SK-N-SH (cell line): ENCODE results near the gene SMAD7. TPM values are rescaled to one million over a fixed set of nuclear protein-coding genes. Genes with fewer than 3 reads are reported as not detected.

Source experiments
- CTCF ChIA-PET: fragments of 300-600, 350-600 bp; formaldehyde crosslinking; extraction: SDS; loops from one replicate; lab custom pipeline; 2021; lab: Yijun Ruan, JAX
- POLR2A ChIA-PET: fragments of 350-600 bp; sonication (Branson Sonifier 250); formaldehyde crosslinking; extraction: SDS; loops from one replicate; lab custom pipeline; 2020; ENCODE audit warnings: antibody characterized with exemption, inconsistent platforms; lab: Yijun Ruan, JAX
- DNase-seq: peaks from one replicate; pipeline ENCODE4 v3.0.0; 2012
- H2AFZ ChIP-seq: fragments of 200-600 bp; sonication (generic); 2 replicates; pipeline ENCODE4 v1.8.1; 2016; ENCODE audit warnings: antibody characterized with exemption, mild to moderate bottlenecking, low read depth
- H3F3A ChIP-seq: fragments of 200-600 bp; sonication (generic); replicated peaks from 2 replicates; pipeline ENCODE3; 2016; ENCODE audit warnings: antibody characterized with exemption, mild to moderate bottlenecking; ENCODE audit not compliant: insufficient read depth
- H3K27ac ChIP-seq, 2 experiments: fragments of 200-500 bp in 1 of 2; fragments of 200-600 bp in 1 of 2; sonication (Bioruptor generic) in 1 of 2; sonication (generic), shearing (Covaris generic) in 1 of 2; 2 replicates each; pipeline versions ENCODE4 v1.5.1 to v1.6.1; 2014 to 2016; ENCODE audit warnings: low read depth in 2 of 2, inconsistent platforms in 1 of 2, low read length in 1 of 2, mild to moderate bottlenecking in 1 of 2, mixed read lengths in 1 of 2
- H3K27me3 ChIP-seq: fragments of 200-600 bp; sonication (generic), shearing (Covaris generic); 2 replicates; pipeline ENCODE4 v1.6.1; 2016; ENCODE audit warnings: mixed run types; ENCODE audit not compliant: insufficient read depth
- H3K36me3 ChIP-seq, 2 experiments: fragments of 200-500 bp in 1 of 2; fragments of 200-600 bp in 1 of 2; sonication (Bioruptor generic) in 1 of 2; sonication (generic) in 1 of 2; replicated peaks in 1 of 2; 2 replicates each; pipeline versions ENCODE3 to v1.5.1; 2014 to 2016; ENCODE audit warnings: low read length in 1 of 2, mild to moderate bottlenecking in 1 of 2; ENCODE audit not compliant: insufficient read depth in 2 of 2, control insufficient read depth in 1 of 2
- H3K4me1 ChIP-seq, 2 experiments: fragments of 200-500 bp in 1 of 2; fragments of 200-600 bp in 1 of 2; sonication (Bioruptor generic) in 1 of 2; sonication (generic), shearing (Covaris generic) in 1 of 2; 2 replicates each; pipeline versions ENCODE4 v1.5.1 to v1.6.1; 2014 to 2016; ENCODE audit warnings: low read depth in 1 of 2, low read length in 1 of 2, mixed run types in 1 of 2; ENCODE audit not compliant: insufficient read depth in 2 of 2, control insufficient read depth in 1 of 2
- H3K4me2 ChIP-seq: fragments of 200-600 bp; sonication (generic), shearing (Covaris generic); 2 replicates; pipeline ENCODE4 v1.6.1; 2017; ENCODE audit warnings: mixed run types
- H3K4me3 ChIP-seq, 2 experiments: fragments of 200-500 bp in 1 of 2; fragments of 200-600 bp in 1 of 2; sonication (Bioruptor generic) in 1 of 2; sonication (generic), shearing (Covaris generic) in 1 of 2; 2 replicates each; pipeline versions ENCODE4 v1.5.1 to v1.8.1; 2014 to 2016; ENCODE audit warnings: low read depth in 2 of 2, inconsistent platforms in 1 of 2, low read length in 1 of 2, mild to moderate bottlenecking in 1 of 2, mixed read lengths in 1 of 2, moderate library complexity in 1 of 2
- H3K79me2 ChIP-seq: fragments of 200-600 bp; sonication (generic); 2 replicates; pipeline ENCODE4 v1.8.1; 2017; ENCODE audit warnings: mild to moderate bottlenecking; ENCODE audit not compliant: insufficient read depth
- H3K9ac ChIP-seq: fragments of 200-600 bp; sonication (generic); 2 replicates; pipeline ENCODE4 v1.6.1; 2017; ENCODE audit warnings: mixed run types
- H3K9me2 ChIP-seq: fragments of 200-600 bp; sonication (generic); 2 replicates; pipeline ENCODE4 v1.6.1; 2017; ENCODE audit warnings: mixed run types
- H3K9me3 ChIP-seq: fragments of 200-600 bp; sonication (generic); 2 replicates; pipeline ENCODE4 v1.6.1; 2017; ENCODE audit warnings: mixed run types, mild to moderate bottlenecking, moderate library complexity
- H4K20me1 ChIP-seq: fragments of 200-600 bp; sonication (generic); 2 replicates; pipeline ENCODE4 v1.6.1; 2017; ENCODE audit warnings: mild to moderate bottlenecking, mixed run types; ENCODE audit not compliant: insufficient read depth
- ELF1 ChIP-seq: IDR thresholded peaks from 2 replicates; pipeline ENCODE4 v1.4.0; 2012
- EP300 ChIP-seq, 2 experiments: IDR thresholded peaks; 2 replicates each; pipeline versions ENCODE4 v1.4.0 to v1.6.1; 2012; ENCODE audit warnings: borderline replicate concordance in 1 of 2, low read depth in 1 of 2, low read length in 1 of 2
- EZH2phosphoT487 ChIP-seq: fragments of 200-600 bp; sonication (generic); IDR thresholded peaks from 2 replicates; pipeline ENCODE4 v1.6.1; 2017; ENCODE audit warnings: low read depth, mixed run types, mild to moderate bottlenecking, antibody characterized with exemption, moderate library complexity, borderline replicate concordance
- GATA2 ChIP-seq: sonication (generic); formaldehyde crosslinking; IDR thresholded peaks from 2 replicates; pipeline ENCODE4 v1.5.0; 2020; ENCODE audit warnings: mild to moderate bottlenecking, missing genetic modification reagents
- MEF2A ChIP-seq: IDR thresholded peaks from 2 replicates; pipeline ENCODE4 v1.4.0; 2012; ENCODE audit warnings: low read depth, borderline replicate concordance
- MXI1 ChIP-seq: IDR thresholded peaks from 2 replicates; pipeline ENCODE4 v1.6.1; 2012; ENCODE audit warnings: mild to moderate bottlenecking, low read depth, low read length, improper control_type of control experiment
- POLR2AphosphoS5 ChIP-seq: IDR thresholded peaks from 2 replicates; pipeline ENCODE4 v1.6.1; 2012; ENCODE audit warnings: low read depth, low read length
- RAD21 ChIP-seq: IDR thresholded peaks from 2 replicates; pipeline ENCODE4 v1.6.1; 2012; ENCODE audit warnings: mild to moderate bottlenecking, low read length
- RCOR1 ChIP-seq: fragments of 150-350 bp; IDR thresholded peaks from 2 replicates; pipeline ENCODE4 v1.6.1; 2017; ENCODE audit warnings: antibody characterized with exemption, low read length
- RXRA ChIP-seq: IDR thresholded peaks from 2 replicates; pipeline ENCODE4 v1.4.0; 2012; ENCODE audit warnings: low read depth, mild to moderate bottlenecking, borderline replicate concordance
- SMC3 ChIP-seq: IDR thresholded peaks from 2 replicates; pipeline ENCODE4 v1.6.1; 2012; ENCODE audit warnings: low read depth, low read length, improper control_type of control experiment
- TAF1 ChIP-seq: IDR thresholded peaks from 2 replicates; pipeline ENCODE4 v1.6.1; 2012; ENCODE audit warnings: low read depth, mild to moderate bottlenecking, low read length, moderate library complexity, borderline replicate concordance
- TCF12 ChIP-seq: IDR thresholded peaks from 2 replicates; pipeline ENCODE4 v1.4.0; 2012
- WGBS: methylation state at CpG from one replicate; pipeline ENCODE4 v1.1.6; 2017; ENCODE audit warnings: low lambda C conversion rate; 5-methylcytosine and 5-hydroxymethylcytosine counted together
- polyA plus RNA-seq, 3 experiments: library from polyadenylated mRNA; depleted of rRNA; stranded (reverse); fragments of >200 nt; gene quantifications; 2 replicates each; pipeline ENCODE4 v1.2.3, GENCODE V29; 2012
- TF ChIP-seq, protein P1 (sequence below): fragments of 200-600 bp; sonication (generic); IDR thresholded peaks from 2 replicates; pipeline ENCODE4 v1.6.1; 2017; ENCODE audit warnings: antibody characterized with exemption, mild to moderate bottlenecking, moderate library complexity
- TF ChIP-seq, protein P2 (sequence below): IDR thresholded peaks from 2 replicates; pipeline ENCODE4 v1.4.0; 2012; ENCODE audit warnings: low read depth
- TF ChIP-seq, protein P3 (sequence below): IDR thresholded peaks from 2 replicates; pipeline ENCODE4; 2012
- TF ChIP-seq, protein P4 (sequence below): fragments of 150-350 bp; IDR thresholded peaks from 2 replicates; pipeline ENCODE4 v1.6.1; 2017; ENCODE audit warnings: antibody characterized with exemption, low read length, low read depth, borderline replicate concordance

SMAD7 gene
- polyA plus RNA-seq, 1 of the 3 experiments (the other 2 are of a cell fraction), result 20.0 TPM

DNA sequence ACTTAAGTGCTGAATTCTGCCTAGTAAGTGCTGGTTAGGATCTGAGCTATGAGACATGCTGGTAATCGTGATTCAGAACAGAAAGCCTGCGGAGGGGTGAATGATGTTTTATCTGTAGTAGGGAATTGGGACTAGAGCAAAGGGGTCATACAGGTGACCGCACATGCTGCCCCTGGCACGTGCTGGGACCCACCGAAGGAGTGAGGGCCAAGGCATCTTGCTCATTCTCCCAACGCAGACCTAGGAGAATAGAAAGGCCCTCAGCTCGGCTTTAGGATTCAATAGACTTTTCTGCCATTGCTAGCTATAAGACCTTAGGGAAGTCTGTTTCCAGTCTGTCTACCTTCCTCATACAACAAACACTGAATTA is 8.8 kb upstream of the SMAD7 start:
- Histone ChIP-seq H3K27me3 (no peaks in the 10 kb centered on the region), H3K27ac (peak overlapping the region in 1 of 2 experiments; percentile 79; a peak in 1 of 4 replicates), H3K9ac (no peak overlapping the region), H3K79me2 (peaks cover 6% of the 10 kb centered on the region; the same call in 1 of the 2 replicates), H3K4me3 (no peak overlapping the region), H3K9me2 (no peaks in the 10 kb centered on the region), H3F3A (peaks cover 30% of the 10 kb centered on the region), H4K20me1 (no peaks in the 10 kb centered on the region), H3K36me3 (no peaks in the 10 kb centered on the region), H3K9me3 (no peaks in the 10 kb centered on the region), H3K4me2 (0 out of 2 replicates have a peak overlapping the region, but pooled peaks have one; percentile 14), H2AFZ (no peak overlapping the region), H3K4me1 (peaks cover 7 to 35% of the 10 kb centered on the region in 2 experiments; a peak in 3 of 4 replicates)
- no peak for DNase-seq
- 98% methylated on average over 7 of the region's 7 CpGs for WGBS
- ChIA-PET CTCF (interaction anchor here (1.0 kb wide), 1 partner anchor 183 kb away, joined by 3 read pairs; no protein-coding TSS in a partner anchor), POLR2A (no interaction called here)
- TF ChIP-seq RCOR1 (no peak), ELF1 (no peak), EZH2phosphoT487 (no peak), RAD21 (no peak), MEF2A (no peak), MXI1 (no peak), TAF1 (no peak), GATA2 (no peak)
- TF ChIP-seq, protein P1, sequence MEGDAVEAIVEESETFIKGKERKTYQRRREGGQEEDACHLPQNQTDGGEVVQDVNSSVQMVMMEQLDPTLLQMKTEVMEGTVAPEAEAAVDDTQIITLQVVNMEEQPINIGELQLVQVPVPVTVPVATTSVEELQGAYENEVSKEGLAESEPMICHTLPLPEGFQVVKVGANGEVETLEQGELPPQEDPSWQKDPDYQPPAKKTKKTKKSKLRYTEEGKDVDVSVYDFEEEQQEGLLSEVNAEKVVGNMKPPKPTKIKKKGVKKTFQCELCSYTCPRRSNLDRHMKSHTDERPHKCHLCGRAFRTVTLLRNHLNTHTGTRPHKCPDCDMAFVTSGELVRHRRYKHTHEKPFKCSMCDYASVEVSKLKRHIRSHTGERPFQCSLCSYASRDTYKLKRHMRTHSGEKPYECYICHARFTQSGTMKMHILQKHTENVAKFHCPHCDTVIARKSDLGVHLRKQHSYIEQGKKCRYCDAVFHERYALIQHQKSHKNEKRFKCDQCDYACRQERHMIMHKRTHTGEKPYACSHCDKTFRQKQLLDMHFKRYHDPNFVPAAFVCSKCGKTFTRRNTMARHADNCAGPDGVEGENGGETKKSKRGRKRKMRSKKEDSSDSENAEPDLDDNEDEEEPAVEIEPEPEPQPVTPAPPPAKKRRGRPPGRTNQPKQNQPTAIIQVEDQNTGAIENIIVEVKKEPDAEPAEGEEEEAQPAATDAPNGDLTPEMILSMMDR, result no peak
- TF ChIP-seq, protein P2, sequence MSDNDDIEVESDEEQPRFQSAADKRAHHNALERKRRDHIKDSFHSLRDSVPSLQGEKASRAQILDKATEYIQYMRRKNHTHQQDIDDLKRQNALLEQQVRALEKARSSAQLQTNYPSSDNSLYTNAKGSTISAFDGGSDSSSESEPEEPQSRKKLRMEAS, result no peak
- TF ChIP-seq, protein P3, sequence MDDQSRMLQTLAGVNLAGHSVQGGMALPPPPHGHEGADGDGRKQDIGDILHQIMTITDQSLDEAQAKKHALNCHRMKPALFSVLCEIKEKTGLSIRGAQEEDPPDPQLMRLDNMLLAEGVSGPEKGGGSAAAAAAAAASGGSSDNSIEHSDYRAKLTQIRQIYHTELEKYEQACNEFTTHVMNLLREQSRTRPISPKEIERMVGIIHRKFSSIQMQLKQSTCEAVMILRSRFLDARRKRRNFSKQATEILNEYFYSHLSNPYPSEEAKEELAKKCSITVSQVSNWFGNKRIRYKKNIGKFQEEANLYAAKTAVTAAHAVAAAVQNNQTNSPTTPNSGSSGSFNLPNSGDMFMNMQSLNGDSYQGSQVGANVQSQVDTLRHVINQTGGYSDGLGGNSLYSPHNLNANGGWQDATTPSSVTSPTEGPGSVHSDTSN, result no peak
- TF ChIP-seq, protein P4, sequence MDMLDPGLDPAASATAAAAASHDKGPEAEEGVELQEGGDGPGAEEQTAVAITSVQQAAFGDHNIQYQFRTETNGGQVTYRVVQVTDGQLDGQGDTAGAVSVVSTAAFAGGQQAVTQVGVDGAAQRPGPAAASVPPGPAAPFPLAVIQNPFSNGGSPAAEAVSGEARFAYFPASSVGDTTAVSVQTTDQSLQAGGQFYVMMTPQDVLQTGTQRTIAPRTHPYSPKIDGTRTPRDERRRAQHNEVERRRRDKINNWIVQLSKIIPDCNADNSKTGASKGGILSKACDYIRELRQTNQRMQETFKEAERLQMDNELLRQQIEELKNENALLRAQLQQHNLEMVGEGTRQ, result no peak

DNA sequence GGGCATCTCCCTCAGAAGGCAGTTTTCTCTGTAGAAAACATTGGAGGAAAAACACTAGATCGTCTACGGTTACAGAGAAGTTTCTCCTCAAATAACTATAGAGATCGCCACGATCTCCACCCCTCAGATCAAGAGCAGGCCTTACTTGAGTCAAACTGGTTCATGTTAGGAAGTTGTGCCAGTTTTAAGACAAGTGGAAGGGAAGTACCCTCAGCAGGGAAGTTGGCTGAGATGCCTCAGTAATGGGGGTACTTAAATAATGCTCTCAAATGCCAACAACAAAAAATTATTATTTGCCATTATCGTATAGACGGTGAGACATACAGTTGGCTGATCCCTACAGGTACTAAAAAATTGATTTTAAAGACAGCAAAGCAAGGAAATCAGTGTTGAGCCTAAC is 8.2 kb upstream of the SMAD7 start:
- ChIA-PET POLR2A (no interaction called here), CTCF (no interaction called here)
- no peaks in the 10 kb centered on the region for H3K9me3 ChIP-seq
- no peak for TF ChIP-seq POLR2AphosphoS5
- TF ChIP-seq TCF12, result no peak
- no peak for TF ChIP-seq GATA2
- TF ChIP-seq RAD21, result no peak
- TF ChIP-seq RXRA, result no peak
- TF ChIP-seq SMC3, result no peak
- TF ChIP-seq, protein P2, result no peak
- no peak for TF ChIP-seq EP300 (IDR thresholded peaks at IDR 0.05; ENCODE audit: borderline replicate concordance in 1 of 2, low read depth in 1 of 2, low read length in 1 of 2)
- H4K20me1 ChIP-seq, result no peaks in the 10 kb centered on the region
- no peak for DNase-seq
- no peaks in the 10 kb centered on the region for H3K9me2 ChIP-seq
- no peaks in the 10 kb centered on the region for H3K27me3 ChIP-seq
- H2AFZ ChIP-seq, result no peak overlapping the region
- H3K27ac ChIP-seq, result no peak overlapping the region
- no peak overlapping the region for H3K9ac ChIP-seq
- H3K4me2 ChIP-seq, result no peak overlapping the region
- H3K36me3 ChIP-seq, result no peaks in the 10 kb centered on the region
- H3F3A ChIP-seq, result peaks cover 35% of the 10 kb centered on the region
- no peak overlapping the region for H3K4me3 ChIP-seq
- H3K4me1 ChIP-seq, result peaks cover 7 to 35% of the 10 kb centered on the region in 2 experiments; a peak in 3 of 4 replicates
- peaks cover 12% of the 10 kb centered on the region for H3K79me2 ChIP-seq
- WGBS, result 95% methylated on average over 6 of the region's 6 CpGs
